A549 treated with GW870086 at 1 μM for 4 hours (cell line): Measurements from ENCODE around the gene PLA2G1B. TPM values are rescaled to one million over a fixed set of nuclear protein-coding genes. Genes with fewer than 3 reads are reported as not detected.

Source experiments
- total RNA-seq: library from RNA; stranded (reverse); fragments of 200-300 nt; extraction: Qiagen RNA extraction; gene quantifications from 5 replicates; pipeline ENCODE4 v1.2.3, GENCODE V29; 2022; ENCODE audit warnings: low read depth

Gene PLA2G1B
- not detected in 5 replicates for total RNA-seq

GRCh38 chr12:120327593-120327992, at the start of gene PLA2G1B:
PLA2G1B (minus strand) TSS chr12:120327779; CDS start chr12:120327753, 26 bp downstream.

DNA sequence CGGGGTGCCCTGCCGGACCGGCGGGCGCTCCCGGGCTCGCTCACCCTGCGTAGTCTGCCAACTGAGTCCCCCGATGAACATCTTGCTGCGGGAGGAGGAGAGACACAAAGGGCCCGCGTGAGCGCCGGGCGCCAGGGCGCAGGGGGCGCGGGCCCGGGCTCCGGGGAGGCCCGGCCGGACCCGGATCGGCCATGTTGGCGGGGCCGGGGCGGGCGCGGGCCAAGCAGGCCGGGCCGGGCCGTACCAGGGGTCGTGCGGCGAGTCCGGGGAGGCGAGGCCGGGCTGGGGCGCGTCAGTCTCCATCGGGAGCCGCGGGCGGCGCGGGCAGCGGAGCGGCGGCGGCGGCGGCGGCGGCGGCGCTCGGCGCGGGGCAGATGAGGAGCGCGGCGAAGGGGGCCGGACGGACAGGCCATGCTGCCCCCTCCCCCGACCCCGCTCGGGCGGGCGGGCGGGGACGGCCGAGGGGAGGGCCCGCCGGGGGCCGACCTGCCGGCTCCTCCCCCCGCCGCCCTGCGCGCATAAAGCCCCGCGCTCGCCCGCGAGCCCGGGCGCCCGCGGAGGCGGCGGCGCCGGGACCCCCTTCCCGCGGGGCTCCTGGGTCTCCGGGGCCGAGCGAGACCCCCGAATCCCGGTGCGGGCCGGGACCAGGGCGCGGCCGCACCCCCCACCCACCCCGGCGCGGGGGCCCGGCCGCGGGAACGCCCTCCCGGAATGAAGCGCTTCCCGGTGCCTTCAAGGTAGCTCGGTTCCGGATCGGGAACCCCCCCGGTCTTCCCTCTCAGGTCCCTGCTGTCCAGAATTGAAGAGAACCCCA, 41.4 kb upstream of the PLA2G1B start, which contains the start of gene MSI1:
Gene MSI1, minus strand, starts transcription at position 376 of the 814 bp plus-strand sequence. Its CDS starts 73 bp downstream, at position 303.

DNA sequence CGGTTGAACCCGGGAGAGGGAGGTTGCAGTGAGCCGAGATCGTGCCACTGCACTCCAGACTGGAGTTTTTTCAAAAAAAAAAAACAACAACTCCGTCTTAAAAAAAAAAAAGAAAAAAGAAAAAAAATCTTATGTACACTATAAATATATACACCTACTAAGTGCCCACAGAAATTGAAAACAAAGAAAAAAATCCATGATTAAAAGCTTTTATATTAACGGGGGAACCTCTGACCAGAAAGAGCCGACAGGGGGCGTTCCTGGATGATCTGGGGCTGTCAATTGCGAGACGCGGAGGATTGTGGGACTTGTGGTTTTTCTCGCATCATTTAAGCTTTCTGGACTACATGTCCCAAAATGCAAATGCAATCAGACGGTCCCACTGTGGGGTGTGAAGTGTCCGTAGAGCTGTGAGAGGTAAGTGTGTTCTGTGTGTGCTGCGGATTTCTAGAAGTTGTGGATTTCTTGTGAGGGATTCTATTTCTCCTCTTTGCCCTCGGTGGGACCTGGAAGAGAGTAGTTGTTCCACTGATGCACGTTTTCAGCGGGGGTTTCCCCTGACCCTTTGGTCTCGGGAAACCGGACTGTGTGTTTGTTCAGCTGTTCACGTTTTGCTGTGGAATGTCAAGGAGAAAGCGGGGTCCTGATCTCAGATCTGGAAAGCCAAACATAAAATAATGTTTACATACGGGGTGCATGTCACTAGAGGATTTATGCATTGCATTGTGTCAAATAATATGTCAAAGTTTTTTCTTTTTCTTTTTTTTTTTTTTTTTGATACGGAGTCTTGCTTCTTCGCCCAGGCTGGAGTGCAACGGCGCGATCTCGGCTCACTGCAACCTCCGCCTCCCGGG, 25.4 kb downstream of the PLA2G1B start, which contains the start of gene SIRT4:
Gene SIRT4, plus strand, starts transcription at position 360 of the 854 bp plus-strand sequence. CDS start 1,241 bp downstream, outside the sequence.

GRCh38 chr12:120292661-120293531, 34.7 kb downstream of the PLA2G1B start, which contains the start of gene RNU4-1:
RNU4-1 (minus strand) TSS chr12:120293237.

Other genes with a start within 250 kb of the PLA2G1B start
- 67.6 to 80.0 TPM (median 78.1 TPM) in 5 replicates for gene RAB35, start 211.0 kb downstream of the PLA2G1B start, total RNA-seq
- gene GCN1, start 133.1 kb downstream of the PLA2G1B start, total RNA-seq: 46.8 to 62.0 TPM (median 57.0 TPM) in 5 replicates
- 3,445 to 3,682 TPM (median 3,497 TPM) in 5 replicates for gene RPLP0, start 126.7 kb downstream of the PLA2G1B start, total RNA-seq
- gene PXN, start 62.0 kb downstream of the PLA2G1B start, total RNA-seq: 204 to 247 TPM (median 225 TPM) in 5 replicates
- gene RNU4-2, start 35.9 kb downstream of the PLA2G1B start, total RNA-seq: not detected in 5 replicates
- gene RNU4-1, start 34.5 kb downstream of the PLA2G1B start, total RNA-seq: not detected in 5 replicates
- gene SIRT4, start 25.5 kb downstream of the PLA2G1B start, total RNA-seq: 0.48 to 1.7 TPM (median 0.76 TPM) in 5 replicates
- gene MSI1, start 41.4 kb upstream of the PLA2G1B start, total RNA-seq: 0.77 to 1.9 TPM (median 1.4 TPM) in 5 replicates
- gene COX6A1, start 110.3 kb upstream of the PLA2G1B start, total RNA-seq: 808 to 864 TPM (median 832 TPM) in 5 replicates
- gene TRIAP1, start 118.6 kb upstream of the PLA2G1B start, total RNA-seq: 73.0 to 86.4 TPM (median 76.2 TPM) in 5 replicates
- gene GATC, start 118.7 kb upstream of the PLA2G1B start, total RNA-seq: 20.5 to 26.5 TPM (median 24.6 TPM) in 5 replicates
- 175 to 219 TPM (median 212 TPM) in 5 replicates for gene SRSF9, start 142.0 kb upstream of the PLA2G1B start, total RNA-seq
- gene DYNLL1, start 168.3 kb upstream of the PLA2G1B start, total RNA-seq: 588 to 676 TPM (median 607 TPM) in 5 replicates
- 26.2 to 29.6 TPM (median 28.6 TPM) in 5 replicates for gene COQ5, start 201.4 kb upstream of the PLA2G1B start, total RNA-seq
- 95.9 to 105 TPM (median 103 TPM) in 5 replicates for gene RNF10, start 206.6 kb upstream of the PLA2G1B start, total RNA-seq